GM18951 (cell line): Measurements from ENCODE around the gene MSH3.
"Not testable (repeated sequence)": the region's sequence is repeated elsewhere in the genome, so short reads cannot be mapped to it uniquely, and the experiment has no call there.

Experiments used
- POLR2A ChIP-seq: IDR thresholded peaks from 4 replicates; pipeline ENCODE4 v1.6.1; 2011; ENCODE audit warnings: mild to moderate bottlenecking; ENCODE audit not compliant: insufficient read length, insufficient read depth; ENCODE audit errors: extremely low read depth
- in situ Hi-C: fragments of 300-500 bp; cut with MboI; formaldehyde crosslinking; loops from one replicate; pipeline ENCODE4 v1.12.0; 2022; ENCODE audit warnings: low sequenced_read_pairs, mixed read lengths, inconsistent platforms; ENCODE audit not compliant: unreplicated experiment

The MSH3 gene

DNA sequence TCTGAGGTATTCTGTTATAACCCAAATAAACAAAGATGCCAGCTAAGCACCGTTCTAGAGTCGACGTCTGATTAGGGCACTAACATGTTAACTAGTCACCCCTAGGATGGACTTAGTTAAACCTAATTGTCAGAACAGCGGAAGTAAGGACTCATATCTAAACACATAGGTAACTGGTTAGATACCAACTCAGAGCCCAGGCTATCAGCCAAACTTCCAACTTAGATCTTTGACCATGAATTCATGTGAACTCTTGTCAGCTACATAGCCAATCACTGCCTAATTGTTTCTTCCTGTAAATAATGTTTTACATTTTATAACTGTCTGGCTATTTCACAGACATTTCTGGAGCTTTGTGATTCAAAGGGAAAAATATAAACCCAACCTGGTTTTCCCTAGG, 84.6 kb downstream of the MSH3 start:
- no peak for TF ChIP-seq POLR2A
- in situ Hi-C loops: no loop called here

DNA sequence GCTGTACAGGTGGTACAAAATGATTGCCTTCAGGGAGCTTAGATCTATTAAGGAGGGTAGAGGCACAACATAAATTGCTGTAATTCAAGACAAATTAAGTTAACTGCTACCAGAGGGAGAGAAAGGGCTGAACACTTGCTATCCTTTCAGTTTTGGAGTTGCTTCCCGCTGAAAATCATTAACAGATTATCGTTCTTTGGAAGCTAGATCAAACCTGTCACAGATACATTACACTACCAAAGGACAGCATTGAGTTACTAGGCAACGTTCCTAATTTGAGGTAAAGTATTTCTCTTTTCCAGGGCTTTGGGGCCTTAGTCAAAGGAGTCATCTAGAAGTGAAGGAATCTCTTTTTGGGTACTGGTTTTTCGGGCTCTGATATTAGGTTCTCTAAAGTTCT, 85.0 kb downstream of the MSH3 start:
- in situ Hi-C loops: no loop called here
- TF ChIP-seq POLR2A: no peak

DNA sequence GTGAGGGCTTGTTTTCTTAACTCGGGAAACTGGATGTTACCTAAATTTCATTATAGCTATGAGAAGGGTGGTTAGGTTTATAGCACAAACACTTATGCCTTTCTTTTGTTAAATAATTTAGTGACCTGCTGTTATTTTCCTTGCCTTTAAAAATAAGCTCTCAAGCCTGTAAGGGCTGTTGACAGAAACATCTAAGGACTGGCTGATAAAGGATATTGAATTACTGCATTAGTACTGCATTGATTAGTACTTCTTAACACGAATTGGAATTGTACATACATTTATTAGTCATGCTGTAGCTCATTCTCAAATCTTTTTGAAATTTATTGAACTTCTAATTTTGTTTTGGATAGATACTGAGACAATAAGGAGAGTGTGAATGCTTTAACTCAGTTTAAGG, 85.4 kb downstream of the MSH3 start:
- in situ Hi-C loops: no loop called here

DNA sequence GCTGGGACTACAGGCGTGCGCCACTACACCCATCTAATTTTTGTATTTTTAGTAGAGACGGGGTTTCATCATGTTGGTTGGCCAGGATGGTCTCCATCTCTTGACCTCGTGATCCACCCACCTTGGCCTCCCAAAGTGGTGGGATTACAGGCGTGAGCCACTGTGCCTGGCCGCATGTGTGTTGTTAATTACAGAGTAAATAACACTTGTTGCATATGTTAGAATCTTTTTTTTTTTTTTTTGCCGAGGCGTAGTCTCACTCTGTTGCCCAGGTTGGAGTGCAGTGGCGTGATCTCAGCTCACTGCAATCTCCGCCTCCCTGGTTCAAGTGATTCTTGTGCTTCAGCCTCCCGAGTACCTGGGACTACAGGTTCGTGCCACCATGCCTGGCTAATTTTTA, 86.0 kb downstream of the MSH3 start:
- in situ Hi-C loops: not testable (repeated sequence)

More for the DNA sequence above, 85.4 kb downstream of the MSH3 start:
- no peak for TF ChIP-seq POLR2A

DNA sequence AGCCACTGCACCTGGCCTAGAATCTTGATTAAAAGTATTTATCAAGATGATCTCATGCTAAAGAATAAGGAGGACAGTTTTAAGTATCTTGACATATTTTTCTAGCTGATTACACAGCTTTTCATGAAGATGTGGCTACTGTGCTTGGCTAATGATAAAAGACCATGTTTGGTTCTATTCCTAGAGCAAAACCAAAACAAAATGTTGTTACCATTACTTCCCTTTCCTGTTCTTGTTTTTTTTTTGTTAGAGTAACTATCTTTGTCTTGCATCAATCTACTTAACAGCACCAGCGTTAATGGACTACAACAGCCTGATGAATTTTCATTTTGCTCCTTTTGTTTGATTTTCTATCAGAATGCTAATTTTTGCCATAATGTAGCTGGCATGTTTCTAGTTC, 86.5 kb downstream of the MSH3 start:
- in situ Hi-C loops: no loop called here
- no peak for TF ChIP-seq POLR2A

DNA sequence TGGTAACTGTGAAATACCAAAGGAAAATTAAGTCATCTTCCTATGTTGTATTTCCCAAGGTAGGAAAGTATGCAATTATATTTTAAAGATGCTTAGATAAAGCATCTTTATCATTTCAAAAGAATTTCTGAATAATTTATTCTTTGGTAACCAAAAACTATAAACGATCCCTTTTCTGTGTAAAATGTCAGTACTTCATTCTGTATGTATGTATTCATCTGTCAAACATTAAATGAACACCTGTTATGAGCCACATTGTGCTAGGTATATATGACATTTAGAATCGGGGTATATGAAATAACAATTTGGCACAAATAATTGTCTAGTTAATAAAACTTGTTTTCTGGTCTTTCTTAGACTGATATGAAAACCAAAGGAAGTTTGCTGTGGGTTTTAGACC, 89.7 kb downstream of the MSH3 start:
- no peak for TF ChIP-seq POLR2A
- in situ Hi-C loops: no loop called here

DNA sequence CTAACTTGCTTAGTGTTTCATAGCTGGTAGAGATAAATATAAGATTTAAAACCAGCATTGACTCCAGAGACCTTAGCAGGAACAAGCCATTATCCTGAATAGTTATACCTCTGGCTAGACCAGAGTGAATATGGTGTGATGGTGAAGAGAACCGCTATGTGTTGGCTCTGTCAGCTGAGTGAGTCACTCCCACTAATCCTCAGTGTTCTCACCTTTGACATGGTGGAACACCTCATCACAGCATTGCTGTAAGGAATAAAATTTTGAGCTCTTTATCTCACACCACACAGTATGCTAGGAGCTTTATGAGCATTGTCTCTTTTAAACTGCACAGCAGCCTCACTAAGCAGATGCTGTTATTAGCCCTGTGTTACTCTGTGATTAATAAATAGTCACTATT, 91.0 kb downstream of the MSH3 start:
- TF ChIP-seq POLR2A: no peak
- in situ Hi-C loops: no loop called here

DNA sequence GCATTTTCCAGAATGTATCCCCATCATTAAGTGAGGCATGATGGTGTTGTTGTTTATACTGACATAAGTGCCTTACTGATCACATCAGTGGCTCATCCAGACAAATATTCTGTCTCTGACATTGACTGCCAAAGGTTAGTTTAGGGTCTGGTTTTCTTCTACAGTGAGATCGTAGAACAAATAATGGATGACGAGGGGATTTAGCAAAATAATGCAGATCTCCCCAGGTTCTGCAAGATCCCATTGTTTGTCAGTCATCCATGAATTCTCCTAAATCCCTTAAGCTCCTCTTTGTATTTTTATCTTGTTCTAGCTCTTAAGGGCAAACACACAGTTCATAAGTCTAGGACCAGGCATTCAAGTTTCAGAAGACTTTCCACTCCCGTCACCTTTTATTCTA, 93.5 kb downstream of the MSH3 start:
- no peak for TF ChIP-seq POLR2A
- in situ Hi-C loops: no loop called here

DNA sequence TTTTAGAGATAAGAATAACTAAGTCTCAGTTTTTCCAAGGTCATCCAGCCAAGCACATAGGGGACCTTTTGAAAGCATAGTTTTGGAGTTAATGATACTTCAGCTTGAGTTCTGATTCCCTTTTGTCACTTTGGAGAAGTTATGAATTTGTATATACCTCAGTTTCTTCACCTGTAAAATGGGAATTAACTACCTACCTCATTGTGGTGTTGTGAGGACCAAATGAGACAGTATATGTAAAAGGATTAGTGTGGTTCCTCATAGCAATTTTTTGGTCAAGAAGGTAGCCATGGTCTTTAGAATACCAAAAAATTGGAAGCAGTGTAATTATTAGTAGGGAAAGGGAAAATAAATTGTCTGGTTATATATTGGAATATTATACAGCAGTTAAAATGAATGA, 98.0 kb downstream of the MSH3 start:
- TF ChIP-seq POLR2A: no peak
- in situ Hi-C loops: no loop called here

DNA sequence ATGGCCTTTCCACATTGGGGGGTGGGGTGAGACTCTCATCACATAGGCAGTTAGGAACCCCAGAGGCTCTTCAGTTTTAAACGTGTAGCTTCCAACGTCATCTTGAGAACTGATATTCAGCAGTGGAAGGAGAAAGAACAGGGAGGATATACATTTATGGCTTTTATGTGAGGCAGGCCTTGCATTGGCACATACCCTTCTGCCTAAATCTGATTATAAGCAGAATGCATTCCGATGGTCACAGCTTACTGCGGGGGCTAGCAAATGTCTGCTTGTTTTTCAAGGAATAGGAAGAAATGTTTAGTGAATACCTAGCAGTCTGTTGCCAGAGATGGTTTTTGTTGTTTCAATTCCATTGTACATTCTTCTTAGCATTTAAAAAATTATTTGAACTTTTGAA, 99.3 kb downstream of the MSH3 start:
- TF ChIP-seq POLR2A: no peak
- in situ Hi-C loops: no loop called here

DNA sequence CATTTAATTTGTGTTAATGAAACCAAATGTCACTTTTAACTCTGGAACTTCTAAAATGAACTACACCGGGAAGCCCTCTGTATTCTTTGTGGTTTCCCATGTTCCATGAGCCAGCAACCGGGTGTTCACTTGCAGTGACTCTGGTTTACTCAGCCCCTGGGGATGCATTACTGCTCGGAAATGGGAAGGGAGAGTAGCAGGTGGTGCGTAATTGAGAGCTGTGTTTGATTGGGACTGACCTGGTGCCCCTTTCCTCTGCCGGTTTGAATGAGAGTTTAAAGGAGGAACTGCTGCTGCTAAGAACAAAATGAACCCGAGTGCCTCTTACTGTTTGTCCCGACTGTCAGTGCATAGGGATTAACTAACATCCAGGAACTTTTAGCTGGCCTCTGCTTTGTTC, 100.4 kb downstream of the MSH3 start:
- TF ChIP-seq POLR2A: no peak

DNA sequence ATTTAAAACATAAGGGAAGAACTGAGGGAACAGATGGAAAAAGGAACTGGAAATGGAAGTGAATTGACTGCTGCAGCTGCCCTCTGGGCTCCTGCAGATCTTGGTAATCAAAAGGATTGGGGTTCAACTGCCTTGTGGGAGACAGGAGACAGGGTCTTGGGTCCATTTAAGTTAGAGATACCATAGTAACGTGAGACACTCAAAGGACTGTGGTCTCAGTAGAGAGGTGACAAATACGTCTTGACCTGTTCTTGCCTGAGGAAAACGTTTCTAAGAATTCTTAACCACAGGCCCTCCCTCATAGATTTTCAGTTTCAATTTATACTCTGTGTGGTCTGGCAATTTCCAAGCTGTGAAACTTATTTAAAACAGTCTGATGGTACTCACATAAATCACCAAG, 101.2 kb downstream of the MSH3 start:
- no peak for TF ChIP-seq POLR2A
- in situ Hi-C loops: no loop called here

More for the DNA sequence above, 100.4 kb downstream of the MSH3 start:
- in situ Hi-C loops: no loop called here

DNA sequence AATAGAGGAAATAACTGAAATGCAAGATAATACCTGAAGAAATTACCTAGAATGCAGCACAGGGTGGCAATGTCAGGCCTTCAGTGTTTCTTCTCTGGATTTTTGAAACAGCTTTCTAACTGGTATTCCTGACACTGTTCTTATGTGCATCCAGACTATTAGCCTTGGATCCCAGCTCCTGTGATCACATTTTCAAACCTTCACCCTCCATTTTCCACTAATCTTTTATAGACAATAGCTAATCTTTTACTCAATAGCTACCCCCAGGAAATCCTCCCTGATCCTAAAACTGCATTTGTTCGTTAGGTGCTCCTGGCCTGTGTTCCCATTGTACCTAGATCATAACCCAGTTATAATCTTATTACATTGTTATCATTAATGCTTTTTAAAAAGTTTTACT, 101.8 kb downstream of the MSH3 start:
- no peak for TF ChIP-seq POLR2A
- in situ Hi-C loops: no loop called here

DNA sequence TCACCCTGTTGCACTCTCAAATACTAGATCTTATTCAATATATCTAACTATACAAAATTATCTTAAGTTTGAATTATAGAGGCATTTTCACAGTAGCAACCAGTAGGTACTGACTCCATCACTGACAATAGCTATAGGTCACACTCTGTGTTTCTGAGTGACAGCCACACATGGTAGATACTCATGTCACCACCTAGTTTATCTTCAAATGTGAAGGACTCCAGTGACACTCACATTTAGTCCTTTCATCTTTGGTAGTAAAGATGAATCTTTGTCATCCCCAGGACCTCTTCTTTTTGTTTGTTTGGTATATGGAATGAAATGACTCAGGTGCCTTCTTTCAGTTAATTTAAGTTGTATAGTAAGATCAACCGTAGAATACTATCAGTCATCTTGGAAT, 102.8 kb downstream of the MSH3 start:
- in situ Hi-C loops: no loop called here
- TF ChIP-seq POLR2A: no peak

DNA sequence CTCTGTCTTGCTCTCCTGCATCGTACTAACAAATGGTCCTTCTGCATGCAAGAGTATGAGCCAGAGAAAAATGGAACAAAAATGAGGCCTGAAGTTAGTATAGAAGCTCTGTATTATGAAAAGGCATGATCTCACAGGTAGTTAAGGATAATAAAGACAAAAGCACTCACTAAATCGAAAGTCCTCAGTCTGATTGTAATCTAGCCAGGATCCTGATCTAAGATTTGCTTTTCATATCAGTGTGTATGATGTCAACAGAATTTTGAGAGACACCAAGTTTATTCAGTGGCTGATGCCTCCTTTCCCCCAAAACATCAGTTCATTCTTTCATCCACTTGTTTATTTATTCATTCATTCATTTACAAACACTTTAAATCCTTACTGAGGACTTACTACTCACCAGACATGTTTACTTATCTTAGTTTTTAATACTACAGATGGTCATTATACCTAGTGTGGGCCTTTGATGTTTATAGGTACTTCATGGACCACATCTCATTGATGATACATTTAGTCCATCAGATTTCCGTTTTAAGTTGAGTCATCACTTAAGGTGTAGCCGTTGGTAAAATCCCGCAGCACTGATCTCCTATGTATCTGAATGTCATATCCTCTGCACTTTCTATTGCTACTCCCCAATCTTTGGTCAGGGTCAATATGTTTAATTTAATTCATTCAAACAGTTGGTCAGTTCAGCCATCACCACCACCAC, 105.6 kb downstream of the MSH3 start:
- TF ChIP-seq POLR2A: no peak
- in situ Hi-C loops: no loop called here
